ENCODE measurements around the gene TP53AIP1.
A peak's percentile ranks its signal among the peaks of the same experiment; 100 is the strongest.

TP53AIP1 gene

DNA sequence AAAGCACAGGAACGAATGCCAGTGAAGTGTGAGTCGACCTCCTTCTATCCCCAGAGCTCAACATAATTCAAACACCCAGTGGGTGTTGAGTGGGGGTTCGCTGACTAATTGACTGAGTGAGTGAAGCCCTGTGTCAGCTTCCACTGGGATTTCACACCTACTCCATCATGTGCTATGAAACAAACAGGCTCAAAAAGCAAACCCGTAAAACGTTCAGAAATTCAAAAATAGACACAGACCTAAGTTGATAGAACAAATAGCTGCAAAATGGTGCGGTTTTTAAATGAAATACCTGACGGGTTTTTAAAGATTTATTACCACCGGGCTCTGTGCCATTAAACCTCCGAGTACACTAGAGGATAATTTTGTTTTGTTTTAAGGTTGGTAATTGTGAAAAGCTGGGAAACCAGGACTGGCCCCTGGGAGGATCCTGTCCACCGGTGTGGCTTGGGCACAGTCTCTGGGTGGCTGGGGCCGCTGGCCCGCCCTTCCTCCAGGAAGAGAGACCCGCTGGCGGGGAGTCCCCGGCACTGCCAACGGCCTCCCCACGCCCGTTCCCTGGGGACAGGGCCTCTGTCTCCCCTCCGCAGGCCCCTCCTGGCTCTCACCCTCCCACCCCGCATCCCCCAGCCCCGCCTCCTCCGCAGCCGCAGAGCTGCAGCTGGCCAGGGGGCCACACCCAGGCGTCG is 37.9 kb downstream of the TP53AIP1 start:
- no peak for DNase-seq

DNA sequence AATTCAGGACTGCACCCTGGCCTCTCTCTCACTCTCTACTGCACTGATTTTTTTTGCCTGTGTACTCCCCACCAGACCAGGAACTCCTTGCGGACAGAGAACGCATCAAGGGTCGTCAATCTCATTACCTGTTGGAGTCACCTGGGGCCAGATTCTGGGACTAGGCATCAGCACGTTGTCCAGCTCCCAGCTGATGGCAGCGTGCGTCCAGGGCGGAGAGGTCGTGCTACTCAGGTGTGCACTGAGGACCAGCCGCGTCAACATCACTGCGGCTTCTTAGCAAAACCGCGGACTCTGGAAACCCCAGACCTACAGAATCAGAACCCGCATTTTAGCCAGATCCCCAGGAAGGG is 38.4 kb downstream of the TP53AIP1 start:
- DNase-seq = no peak

DNA sequence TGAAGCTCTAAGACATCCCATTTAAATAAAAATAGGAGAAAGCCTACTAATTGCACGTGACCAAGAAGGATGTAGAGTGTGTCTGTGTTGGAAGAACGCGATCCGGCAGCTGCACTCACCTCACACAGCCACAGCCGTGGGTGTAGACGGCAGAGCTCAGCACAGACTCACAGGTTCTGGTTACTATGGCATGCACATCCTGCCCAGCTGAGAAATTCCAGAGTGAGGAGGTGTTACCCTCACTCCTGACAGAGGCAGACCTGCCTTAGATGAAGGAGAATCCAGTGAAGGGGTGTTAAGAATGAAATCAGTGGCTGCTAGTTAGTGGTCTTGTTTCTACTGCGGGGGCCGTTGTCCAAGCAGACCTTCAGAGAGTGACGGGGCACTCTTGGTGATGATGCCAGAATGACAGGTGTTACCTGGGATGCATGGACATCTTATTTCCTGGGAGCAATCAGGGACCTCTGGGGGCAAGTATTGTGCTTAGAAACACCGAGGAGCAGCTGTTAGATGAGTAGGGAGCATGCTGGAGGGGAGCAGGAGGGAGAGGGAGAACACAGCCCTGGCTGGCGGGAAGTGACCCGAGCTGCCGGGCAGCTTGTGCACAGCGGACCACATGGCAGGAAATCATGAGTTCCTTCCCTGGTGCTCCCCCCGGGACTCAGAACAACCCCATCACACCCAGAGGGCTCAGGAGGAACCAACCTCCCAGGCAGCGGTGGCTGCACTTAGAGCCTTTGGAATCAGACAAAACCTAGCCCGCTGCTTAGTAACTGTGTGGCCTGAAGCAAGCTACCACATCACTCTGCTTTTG is 39.2 kb downstream of the TP53AIP1 start:
- DNase-seq = no peak

DNA sequence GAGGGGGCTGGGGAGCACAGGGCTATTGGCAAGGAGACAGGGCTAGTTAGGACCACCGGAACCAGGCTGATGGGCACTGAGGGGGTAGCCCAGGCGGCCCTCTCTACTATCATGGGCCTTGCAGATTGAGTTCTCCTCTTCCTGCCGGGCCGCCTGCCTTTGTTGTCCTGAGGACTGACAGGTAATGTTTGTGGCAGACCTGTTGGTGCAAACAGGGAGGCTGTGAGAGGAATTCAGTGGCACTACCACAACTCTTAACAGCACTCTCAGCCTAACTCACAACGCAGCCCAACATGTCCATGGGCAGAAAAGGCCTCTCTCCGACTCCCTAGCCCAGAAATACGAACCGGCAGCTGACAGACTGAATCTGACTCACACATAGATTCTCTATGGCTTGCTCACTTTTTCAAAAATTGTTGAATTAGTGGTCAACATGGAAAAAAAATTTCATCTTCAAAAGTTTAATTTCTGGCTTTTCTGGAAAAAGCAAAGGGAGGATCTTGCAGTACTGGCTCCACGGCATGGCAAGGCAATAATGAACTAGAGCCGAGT is 40.1 kb downstream of the TP53AIP1 start:
- no peak for DNase-seq

DNA sequence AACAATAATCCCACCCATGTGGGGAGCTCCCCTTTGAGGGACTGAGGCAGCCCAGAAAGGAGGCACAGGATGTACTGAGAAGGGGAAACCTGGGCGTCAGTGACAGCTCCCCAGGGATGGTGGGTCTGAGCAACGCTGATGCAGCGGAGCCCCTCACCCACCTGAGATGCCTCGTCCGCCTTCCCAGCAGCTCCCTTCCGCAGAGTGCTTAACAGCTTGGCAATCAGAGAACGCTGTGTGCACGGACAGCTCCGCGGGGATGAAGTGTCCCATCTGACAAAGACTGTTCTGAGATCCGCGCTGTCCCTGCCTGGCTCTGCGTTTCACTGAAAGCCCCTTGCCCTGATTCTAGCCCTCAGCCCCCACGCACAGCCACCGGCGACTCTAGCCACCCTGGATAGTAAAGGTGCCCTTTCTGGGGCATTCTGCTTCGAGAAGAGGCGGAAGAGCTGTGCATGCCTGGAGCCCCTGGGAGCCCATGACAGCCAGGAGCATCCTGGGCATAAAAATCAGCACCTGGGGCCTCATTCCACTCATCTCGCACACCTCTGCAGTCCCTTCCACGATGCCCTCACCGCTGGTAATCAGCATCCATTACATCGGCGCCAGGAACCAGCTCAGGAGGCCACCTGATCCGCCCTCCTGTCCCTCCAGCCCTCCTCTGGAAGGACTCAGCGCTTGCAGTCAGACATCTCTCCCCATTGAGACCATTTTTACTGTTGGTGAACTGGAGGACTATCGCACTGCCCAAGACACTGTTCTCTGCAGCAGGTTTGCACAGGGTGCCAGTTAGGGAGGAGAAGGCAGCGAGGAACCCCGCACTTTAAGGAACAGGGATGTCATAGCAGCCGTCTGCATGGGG is 40.8 kb downstream of the TP53AIP1 start:
- no peak for DNase-seq

DNA sequence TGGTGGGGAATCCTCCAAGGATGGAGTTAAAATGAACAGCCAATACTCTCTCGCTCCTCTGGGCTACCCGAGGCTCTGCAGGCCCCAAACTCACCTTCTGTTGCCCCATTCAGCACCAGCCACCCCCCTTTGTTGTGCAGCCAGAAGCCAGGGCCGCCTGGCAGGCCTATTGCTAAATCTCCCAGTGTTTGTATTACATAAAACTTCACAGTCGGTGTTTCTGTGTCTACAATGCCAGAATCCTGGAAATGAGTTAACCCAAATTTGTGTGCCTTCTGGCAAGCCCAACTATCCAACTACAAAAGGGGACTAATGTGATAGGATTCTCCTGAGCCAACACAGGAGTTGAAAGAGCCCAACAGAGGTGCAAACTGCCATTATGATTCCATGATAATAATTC is 42.2 kb downstream of the TP53AIP1 start:
- no peak for DNase-seq

DNA sequence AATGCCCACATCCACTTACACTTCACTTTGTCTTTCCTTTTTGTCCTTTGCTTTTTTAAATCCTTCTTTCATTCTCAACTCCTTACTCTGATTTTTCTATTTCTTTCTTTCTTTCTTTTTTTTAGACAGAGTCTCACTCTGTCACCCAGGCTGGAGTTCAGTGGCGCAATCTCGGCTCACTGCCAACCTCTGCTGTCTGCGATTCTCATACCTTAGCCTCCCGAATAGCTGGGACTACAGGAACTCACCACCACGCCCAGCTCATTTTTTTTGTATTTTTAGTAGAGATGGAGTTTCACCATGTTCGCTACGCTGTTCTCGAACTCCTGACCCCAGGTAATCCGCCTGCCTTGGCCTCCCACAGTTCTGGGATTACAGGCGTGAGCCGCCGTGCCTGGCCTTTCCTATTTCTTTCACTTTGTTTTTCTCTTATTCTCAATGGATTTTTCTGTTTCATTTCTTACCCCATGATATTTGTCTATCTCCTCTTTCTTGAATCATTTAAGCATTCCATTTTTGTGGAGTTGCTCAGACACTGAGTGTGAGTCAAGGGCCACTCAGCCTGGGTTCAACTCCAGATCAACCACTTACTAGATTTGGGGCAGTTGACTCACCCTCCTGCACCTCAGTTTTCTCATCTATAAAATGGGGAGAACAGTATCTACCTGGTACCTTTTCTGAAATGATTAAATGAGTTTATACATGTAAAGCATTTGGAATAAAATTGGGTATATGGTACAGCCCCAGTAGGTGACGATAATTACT is 43.9 kb downstream of the TP53AIP1 start:
- no peak for DNase-seq

DNA sequence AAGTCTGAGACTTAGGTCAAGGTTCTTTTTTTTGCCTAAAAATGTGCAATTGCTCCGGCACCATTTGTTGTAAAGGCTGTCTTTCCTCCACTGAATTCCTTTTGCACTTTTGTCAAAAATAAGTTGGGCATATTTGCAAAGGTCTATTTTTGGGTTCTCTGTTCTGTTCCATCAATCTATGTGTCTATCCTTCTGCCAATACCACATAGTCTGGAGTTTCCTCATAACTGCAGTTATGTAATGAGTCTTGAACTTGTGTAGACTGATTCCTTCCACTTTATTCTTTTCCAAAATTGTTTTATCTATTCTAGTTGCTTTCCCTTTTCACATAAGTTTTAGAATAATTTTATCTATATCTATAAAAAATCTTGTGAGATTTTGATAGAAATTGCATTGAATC is 44.8 kb downstream of the TP53AIP1 start:
- no peak for DNase-seq

DNA sequence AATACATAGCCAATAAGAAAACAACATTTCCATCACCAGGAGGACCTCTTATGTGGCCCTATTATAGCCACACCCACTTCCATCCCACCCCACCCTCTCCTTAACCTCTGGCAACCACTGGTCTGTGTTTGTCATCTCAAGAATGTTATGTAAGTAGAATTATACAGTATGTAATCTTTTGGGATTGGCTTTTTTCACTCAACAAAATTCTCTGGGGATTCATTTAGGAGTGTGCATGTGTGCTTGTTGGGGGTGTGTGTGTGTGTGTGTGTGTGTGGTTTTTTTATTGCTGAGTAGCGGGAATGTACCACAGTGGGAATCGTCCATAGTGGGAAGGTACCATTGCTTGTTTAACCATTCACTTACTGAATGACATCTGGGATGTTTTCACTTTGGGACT is 46.3 kb downstream of the TP53AIP1 start:
- DNase-seq = no peak

DNA sequence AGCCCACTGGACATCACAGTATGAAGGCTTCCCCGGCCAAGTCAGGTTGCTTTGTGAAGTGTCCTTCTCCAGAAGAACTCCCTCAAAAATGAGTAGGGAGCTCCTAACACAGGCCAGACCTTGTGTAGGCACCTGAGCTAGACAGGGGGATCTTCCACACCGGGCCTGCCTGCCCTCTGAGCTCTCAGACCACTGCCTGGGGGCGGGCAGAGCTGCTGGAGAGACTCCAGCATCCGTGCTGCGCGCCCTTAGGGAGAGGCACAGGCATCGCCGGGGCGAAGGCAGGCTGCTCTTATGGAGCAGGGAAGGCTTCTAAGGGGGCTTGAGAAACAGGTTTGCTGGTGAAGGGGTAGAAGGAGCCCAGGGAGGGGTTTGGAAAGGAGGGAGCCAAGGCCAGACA is 47.1 kb downstream of the TP53AIP1 start:
- DNase-seq = no peak

DNA sequence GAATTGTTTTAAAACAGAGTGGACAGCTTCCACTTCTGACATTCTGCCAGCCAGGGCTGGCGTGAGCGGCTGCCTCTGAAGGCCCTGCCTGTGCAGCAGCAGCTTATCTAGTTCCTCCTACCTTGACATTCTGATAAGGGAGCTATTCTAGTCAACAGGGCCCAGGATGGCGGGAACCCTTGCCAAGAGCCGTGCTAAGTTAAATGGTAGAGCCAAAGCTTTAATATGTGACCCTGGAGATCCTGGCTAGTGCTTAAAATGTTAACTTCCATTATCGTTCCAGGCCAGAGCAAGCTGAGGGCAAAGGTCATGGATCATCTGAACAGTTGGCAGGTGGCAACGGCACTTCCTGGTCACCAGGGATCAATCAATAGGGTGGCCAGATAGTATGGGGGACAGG is 48.0 kb downstream of the TP53AIP1 start:
- DNase-seq = no peak

DNA sequence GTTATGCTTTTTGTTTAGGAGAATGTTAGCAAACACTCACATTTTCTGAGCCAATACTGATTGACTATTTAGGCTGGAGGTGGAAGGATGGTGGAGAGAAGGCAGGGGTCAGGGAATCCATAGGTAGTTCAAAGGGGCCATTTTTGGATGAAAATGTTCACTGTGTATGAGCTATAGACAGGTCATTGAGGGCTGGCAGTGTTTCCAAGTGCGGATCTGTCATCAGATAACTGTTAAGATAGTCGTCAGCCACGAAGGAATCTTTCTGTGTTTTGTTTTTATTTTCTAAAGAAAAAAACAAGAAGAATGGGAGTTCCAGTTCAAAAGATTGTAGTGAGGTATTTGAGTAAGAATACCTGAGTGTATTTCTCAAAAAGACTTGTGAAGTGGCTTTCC is 48.4 kb downstream of the TP53AIP1 start:
- DNase-seq = no peak

DNA sequence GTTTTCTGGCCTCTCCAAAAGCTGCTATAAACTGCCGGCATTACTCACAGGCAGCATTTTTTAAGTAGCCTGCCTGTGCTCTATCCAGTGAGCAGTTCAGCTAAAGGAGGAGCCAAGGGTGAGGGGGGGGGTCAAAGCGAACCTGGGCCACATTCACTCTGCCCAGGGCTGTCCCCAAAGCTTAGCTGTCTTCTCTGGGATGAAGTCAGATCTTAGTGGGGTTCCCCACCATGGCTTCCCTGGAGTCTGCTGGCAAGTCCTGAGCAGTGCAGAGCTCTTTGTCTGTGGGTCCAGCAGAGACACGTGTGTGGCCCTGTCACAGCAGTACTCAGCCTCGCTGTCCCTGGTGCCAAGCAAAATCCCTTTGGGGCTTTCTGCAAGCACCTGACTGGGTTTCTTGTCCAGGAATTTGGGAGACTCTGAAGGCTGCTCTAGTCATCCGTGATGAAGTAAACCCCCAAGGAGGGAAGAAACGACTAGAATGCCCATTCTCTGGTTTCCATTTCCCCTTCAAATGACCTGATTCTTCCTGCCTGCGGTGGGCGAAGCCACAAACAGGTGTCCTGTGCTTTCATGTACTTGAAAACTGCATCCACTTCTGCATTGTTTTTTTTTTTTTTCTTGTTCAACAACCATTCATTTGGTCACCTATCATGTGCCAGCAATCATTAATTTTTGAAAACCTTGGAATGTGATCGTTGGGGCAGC is 48.9 kb downstream of the TP53AIP1 start:
- DNase-seq = no peak

DNA sequence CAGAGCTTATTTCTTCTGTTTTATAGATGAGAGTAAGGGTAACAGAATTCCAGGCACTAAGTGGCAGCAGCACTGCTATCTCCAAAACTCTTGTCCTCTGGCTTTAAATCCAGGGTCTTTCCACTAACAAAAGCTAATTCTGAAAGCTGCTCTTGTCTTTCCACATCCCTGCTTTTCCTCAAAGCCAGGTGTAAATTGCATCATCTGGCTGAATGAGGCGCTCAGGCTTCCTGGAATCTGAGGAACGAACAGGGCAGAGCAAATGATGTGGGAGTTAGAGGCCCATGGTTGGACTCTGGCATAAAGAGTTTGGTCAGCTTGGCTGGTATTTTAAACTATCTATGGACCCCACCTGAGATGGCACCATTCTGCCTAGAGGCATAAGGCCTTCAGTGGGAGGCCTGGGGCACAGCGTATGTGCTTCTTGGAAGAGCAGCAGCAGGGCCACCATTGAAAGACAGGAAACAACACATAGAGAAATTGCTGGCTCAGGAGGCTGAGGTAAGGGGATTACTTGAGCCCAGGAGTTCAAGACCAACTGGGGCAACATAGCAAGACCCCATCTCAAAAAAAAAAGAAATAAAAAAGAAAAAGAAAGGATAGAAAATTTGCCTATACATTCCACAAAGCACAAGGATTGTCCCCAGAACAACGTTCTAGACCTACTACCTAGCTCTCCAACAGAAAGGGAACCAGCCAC is 49.7 kb downstream of the TP53AIP1 start:
- DNase-seq = no peak

DNA sequence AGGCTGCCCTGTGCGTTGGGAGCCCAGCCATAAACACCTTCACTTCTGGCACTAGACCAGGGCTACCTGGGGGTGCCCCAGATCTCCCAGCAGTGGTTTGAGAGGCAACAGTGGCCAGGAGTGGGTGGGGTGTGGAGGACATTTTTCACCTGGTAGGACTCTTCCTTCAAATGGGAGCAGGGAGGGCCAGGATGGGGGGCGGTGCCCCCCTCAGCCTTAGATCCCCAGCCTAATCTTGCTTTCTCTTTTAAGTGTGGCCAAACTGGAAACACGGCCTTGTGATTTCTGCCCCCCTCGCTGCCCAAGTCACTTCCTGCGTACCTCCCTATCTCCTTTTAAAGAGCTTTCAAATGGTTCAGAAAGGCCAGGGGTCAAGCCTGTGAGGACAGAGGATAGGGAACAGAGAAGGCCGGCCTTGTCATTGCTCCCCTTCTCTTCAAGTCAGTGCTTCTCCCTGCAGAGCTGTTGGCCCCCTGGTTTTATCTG is 50.7 kb downstream of the TP53AIP1 start:
- no peak for DNase-seq

DNA sequence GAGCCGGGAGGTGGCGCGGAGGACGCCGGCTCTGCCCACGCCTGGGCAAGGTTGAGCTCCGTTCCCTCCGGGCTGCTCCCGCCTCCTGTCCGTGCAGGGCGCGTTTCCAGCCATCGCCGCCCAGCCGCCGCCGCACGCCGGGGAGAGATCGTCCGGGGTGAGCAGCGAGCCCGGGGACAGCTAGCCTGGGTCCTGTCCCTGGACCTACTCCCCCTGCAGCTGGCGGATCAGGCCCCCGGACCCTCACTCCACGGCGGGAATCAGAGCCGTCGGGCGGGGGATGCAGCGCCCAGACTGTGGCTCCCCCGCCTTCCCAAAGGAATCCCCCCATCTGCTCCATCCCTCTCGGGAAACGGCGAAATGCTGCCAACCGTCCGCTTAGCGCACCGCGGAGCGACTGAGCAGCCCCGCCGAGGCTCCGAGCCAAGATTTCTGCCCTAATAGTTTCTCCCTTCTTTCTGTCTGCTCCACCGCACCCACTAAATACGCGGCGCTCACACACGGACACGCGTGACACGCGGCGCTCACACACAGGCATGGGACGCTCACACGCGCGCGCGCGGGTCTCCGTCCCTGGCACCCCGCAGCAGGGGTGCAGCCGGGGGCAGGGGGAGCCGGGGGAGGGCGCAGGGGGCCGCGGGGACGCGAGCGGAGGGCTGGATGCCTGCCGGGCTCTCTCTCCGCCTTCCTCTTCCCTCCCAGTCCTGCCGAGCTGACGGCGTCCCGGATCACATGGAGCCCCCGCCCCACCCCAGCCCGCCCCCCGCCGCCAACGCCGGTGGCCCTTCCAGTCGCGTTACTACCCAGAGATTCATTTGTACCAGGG is 51.9 kb downstream of the TP53AIP1 start, which contains the start of gene KCNJ5:
TSS of gene KCNJ5 (plus strand) at position 814 of the 826 bp plus-strand sequence. CDS start 19,918 bp downstream, outside the sequence.
- DNase-seq = peak; percentile 21

DNA sequence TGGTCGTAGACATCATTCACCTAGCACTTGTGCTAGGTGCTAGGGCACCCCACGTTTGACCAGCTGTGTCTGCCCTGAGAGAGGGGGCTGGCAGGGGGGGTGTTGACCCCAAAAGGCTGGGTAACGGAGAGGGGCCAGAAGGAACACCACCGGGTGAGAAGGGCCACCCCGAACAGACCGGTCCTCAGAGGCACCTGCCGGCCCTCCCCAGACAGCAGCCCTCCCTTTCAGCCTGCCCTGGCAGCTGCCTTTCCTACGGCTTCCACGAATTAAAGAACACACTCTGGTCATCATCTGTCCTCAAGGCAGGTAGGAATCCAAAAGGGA is 52.5 kb downstream of the TP53AIP1 start:
- DNase-seq = no peak

DNA sequence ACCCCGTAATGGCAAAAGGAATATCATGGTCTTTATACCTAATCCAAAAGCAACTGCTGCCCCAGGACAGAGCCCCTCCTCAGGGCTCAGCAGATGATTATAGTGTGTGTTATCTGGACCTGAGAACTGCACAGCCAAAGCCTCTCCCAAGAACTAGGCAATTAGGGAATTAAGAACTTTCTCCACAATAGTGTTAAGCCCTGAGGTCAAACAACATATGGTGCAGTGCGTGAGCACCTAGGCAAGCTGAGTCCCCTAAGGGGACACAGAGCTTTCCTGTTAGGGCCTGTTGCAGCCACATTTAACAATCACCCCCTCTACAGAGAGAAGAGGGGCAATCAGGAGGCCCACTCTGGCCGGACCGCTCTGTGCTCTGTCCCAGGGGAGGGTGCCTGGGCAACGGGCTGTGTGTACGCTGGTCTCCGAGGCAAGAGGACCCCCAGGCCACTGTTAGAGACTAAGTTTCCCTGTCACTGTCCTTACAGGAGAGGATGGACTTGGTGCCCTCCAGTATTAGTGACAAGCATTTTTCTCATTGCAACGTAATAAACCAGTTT is 52.9 kb downstream of the TP53AIP1 start:
- no peak for DNase-seq

DNA sequence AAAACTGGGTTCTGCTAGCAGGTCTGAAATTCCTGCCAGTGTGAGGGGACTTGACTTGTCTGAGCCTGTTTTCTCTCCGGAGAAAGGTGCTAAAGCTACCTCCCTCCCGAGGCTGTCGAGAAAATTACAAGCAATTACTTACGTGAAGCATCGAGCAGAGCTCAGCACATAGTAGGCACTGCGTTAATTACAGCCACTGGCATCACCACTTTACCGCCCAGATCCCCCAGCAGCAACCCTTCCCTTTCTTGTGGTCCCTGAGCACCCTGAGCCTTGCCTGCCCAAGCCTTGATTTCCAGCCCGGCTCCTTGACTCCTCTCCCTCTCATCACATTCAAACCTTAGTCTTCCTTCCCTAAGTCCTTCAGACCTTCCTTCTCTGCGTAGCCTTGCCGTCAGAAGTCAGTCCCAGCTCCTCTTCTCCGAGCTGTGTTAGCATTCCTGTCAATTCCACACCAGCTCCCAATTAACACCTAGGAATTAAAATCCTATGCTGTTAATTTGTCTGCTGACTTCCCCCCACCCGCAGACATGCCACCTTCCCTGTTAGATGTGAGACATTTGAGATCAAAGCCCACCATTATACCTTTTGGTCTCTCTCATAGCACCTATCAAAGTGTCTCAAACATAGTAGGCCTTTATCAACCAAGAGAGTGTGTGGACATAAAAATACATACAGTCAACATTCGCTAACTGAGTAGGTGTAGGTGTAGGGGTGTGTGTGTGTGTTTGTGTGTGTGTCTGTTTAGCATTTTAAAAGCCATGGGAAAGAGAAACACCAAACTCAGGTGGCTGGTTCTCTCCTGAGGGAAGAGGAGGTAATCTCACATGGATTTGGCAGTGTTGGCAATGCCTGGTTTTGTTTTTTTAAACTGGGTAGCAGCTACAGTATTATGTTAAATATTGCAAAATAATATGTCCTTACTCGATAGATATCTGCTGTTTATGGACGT is 54.4 kb downstream of the TP53AIP1 start:
- DNase-seq = no peak
